ENCODE measurements around the gene PRKCE. TPM values are rescaled to one million over a fixed set of nuclear protein-coding genes. Genes with fewer than 3 reads are reported as not detected.

Gene PRKCE
- polyA plus RNA-seq, 4 donors = 7.9 to 9.2 (median 8.5) TPM

DNA sequence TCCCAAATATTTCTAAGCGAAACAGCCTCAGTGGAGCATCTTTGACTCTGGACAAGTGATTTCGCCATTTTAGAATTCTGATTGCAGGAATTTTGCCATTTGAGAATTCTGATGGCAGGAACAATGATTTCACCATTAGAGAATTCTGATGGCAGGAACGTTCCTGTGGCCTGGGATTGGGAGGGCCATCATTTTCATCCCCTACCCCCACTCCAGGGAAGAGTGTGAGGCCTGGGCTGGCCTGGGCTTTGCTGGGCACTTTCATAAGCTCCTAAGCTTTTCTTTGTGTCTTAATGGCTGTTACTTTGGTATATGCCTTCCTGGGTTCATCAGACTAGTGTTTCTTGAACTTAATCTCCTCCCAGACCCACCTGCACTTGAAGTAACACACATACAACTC lies 516.4 kb downstream of the PRKCE start:
- DNase-seq (ENCODE audit: low read depth in 4 of 4, low spot score in 2 of 4) = no peak

DNA sequence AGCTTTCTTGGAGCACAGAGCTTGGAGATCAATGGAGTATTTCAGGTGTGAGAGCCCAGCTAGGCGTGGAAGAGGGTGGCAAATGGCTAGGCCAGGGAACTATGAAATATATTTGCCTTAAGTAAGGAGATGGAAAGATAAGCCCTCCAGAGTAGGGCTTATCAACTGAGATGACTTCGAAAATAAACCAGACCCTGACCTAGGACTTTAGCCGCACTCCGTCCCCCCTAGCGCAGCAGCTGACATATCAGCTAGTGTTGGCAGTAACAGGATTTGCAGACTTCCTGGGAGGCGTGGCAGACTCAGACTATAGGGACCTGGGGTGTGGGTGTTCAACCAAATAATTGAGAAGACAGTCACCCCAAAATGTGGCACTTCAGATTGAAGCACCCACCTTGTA lies 518.0 kb downstream of the PRKCE start:
- no peak for DNase-seq (ENCODE audit: low read depth in 4 of 4, low spot score in 2 of 4)

DNA sequence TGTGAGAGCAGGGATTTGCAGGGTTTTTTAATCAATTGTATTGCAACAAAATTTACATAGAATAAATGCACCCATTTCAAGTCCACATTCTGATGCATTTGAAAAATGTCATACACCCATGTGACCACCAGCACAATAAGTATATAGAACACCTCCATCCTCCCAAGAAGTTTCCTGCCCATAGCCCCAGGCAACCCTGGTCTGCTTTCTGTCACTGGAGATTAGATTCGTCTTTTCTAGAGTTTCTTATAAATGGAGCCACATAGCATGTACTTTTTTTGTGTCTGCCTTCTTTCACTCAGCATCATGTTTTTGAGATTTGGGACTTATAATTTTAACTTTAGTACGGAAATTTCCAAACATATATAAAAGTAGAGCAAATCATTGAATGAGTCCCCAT lies 518.6 kb downstream of the PRKCE start:
- no peak for DNase-seq (ENCODE audit: low read depth in 4 of 4, low spot score in 2 of 4)

DNA sequence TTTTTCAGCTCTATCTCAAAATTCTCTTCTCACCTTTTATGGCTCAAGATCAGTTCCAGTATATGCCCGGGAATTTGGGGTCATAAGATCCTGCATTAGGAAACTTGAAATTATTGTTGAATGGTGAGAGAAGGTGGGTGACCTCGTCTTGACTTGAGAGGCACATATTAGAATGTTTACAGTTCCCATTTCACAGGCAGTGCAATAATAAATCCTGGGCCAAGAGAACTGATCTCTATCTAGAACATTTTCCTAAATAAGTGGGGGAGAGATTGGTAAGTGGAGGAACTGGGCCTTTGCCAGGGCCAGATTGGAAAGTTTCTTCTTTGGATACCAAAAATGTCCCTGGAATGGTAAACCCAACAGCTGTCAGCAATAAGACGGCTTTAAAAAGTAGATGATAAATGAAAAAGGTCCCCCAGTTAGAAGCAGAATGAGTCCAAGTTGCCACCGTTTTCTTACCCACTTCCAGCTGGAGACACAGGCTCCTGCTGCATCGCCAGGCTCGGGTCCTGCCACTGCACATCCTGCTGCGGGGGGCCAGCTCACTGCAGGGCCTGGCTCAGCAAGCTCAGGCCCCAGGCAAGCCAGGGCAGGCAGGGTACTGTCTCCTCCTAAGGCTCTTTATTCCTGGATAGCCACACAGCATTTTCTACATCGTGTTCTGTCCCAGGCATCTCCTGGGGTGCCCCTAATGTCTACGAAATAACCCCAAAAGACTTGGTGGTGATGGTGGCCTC lies 519.3 kb downstream of the PRKCE start:
- no peak for DNase-seq (ENCODE audit: low read depth in 4 of 4, low spot score in 2 of 4)

DNA sequence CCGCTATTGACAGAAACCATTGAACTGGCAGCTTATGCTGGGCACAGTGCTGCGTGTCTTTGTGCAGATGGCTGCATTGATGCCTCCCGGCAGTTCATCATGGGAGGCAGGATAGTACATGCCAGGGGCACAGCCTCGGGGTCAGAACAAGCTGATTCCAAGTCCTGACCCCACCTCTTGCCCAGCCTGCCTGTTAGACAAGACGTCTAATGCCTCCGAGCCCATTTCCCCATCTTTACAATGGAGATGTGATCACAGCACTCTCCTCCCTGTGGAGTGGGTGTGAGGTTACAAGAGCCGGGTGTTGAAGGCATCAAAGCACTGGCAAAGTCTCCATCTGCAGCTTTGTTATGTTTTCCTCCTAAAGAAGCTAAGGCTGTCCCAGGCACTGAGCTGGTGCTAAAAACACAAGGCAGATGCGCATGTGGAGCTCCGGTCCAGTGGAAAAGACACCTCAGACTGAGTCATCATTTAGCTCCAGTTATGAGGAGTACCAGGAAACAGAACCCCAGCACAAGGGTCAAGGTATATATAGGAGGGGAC lies 520.0 kb downstream of the PRKCE start:
- no peak for DNase-seq (ENCODE audit: low read depth in 4 of 4, low spot score in 2 of 4)

DNA sequence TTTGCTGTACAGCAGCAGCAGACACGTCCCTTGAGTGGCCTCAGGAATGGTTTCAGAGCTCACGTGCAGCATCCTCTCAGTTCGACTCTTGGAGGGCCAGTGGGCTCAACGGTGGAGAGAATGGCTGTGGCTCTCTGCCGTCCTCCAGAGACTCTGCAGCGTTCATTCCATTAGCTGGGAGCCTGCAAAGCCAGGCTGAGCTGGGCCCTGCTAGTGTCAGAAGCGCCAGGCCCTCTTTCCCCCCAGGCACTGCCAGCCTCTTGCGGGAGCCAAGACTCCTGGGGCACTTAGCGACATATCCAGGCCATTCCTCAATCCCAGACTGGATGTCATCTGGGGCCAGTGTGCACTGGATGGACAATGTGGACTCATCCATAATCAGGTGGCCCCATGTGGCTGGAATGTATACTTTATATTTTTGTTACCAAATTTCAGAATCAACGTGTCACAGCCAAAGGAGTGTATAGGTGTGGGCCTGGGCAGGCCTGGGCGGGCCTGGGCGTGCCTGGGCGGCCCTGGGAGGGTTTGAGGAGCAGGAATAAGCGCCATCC lies 520.6 kb downstream of the PRKCE start:
- DNase-seq (ENCODE audit: low read depth in 4 of 4, low spot score in 2 of 4) = no peak

DNA sequence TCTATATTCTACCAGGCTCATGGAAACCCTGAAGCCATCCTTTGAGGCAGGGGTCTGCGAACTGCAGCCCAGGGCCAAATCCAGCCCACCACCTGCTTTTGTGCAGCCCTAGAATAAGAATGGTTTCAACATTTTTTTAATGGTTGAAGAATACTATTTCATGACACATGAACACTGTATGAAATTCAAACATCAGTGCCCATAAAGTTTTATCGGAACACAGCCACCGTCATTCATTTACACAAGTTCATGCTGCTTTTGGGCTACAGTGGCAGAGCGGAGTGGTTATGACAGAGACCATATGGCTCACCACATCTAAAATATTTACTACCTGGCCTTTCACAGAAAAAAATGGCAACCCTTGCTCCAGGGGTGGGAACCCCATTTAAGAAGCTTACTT lies 521.6 kb downstream of the PRKCE start:
- DNase-seq (ENCODE audit: low read depth in 4 of 4, low spot score in 2 of 4) = no peak

DNA sequence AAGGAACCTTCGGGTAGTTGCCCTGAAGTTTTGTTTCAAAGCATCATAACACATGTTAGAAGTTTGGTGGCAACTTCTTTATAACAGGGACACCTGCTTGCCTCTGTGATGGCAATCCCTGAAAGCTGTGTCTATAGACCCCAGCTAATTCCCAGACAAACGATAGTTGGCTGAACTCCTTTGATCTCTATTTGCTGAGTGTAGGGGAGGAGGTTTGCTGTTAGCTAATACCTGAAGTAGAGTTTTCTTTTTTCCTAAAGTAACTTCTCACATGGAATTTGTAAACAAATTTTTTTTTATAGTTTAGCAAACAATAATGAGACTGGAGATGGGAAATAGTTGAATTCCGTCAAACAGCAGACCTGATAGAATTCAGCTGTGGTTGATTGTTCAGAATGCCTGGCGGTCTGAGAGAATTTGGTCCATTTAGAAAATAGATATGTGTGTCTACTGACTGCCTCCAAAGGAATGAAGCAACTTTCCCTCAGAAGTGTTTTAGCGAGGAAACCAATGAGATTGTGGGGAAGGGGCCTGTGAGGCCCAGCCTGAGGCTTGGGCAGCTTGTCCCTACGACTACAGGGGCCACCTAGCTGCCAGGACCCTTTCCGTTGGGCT lies 522.3 kb downstream of the PRKCE start:
- no peak for DNase-seq (ENCODE audit: low read depth in 4 of 4, low spot score in 2 of 4)

DNA sequence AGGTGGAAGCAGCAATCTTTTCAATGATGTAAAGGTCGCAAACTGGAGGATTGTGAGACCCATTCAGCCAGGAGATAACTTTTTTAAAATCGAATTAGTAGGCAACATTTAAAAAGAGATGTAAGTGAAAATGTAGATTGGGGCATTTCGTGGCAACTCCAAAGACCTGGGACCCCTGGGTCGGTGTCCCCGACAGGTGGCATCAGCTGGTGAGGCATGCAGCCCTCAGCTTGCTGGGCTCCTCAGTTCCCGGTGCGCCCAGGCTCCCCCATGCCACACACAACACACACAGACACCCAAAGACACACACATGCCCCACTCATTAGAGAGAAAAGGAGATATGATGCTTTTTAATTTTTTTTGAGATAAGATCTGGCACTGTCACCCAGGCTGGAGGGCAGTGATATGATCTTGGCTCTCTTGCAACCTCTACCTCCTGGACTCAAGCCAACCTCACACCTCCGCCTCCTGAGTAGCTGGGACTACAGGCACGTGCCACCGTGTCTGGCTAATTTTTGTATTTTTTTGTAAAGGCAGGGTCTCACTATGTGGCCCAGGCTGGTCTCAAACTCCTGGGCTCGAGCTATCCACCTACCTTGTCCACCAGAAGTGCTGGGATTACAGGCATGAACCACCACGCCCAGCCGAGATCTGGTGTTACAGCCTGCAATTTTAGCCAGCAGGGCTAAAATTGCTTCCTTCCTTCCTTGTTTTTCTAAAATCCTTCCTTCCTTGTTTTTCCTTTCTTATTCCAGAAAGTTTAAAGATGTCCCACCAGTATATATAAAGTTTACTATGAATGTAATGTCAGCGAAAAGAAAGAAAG lies 523.1 kb downstream of the PRKCE start:
- DNase-seq (ENCODE audit: low read depth in 4 of 4, low spot score in 2 of 4) = no peak

DNA sequence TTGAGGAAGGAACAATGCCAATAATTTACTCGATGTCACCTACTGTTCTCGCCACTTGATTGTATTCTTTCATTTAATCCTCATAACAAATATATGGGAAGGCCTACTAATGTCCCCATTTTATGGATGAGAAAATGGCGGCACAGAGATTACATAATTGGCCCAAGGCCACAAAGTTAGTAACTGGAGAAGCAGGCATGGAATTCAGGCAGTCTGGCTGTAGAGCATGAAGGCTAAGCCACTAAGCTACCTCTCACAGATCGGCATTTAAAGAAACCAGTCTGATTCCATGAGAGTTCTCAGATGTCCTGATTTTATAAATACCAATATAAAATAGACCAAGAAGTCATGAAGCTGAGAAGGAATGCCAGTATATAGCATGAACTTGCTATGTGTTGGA lies 523.9 kb downstream of the PRKCE start:
- no peak for DNase-seq (ENCODE audit: low read depth in 4 of 4, low spot score in 2 of 4)

DNA sequence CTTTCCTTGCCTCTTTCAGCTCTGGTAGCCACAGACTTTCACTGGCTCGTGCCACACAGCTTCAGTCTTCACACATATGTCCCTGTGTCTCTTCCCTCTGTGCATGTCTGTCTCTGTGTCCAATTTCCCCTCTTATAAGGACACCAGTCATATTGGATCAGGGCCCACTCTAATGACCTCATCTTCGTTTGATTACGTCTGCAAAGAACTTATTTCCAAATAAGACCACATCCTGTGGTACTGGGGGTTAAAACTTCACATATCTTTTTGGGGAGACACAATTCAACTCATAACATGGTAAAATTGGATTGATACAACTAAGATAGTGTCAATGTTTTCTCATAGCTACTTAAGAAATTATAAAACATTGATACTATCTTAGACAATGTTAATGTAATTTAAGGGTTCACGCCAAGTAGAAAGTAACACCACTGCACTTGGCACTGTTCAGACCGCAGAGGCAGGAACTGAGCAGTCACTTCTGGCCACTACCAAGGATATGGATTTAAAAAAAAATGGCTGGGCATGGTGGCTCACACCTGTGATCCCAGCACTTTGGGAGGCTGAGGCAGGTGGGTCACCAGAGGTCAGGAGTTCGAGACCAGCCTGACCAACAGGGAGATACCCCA lies 526.1 kb downstream of the PRKCE start:
- DNase-seq (ENCODE audit: low read depth in 4 of 4, low spot score in 2 of 4) = no peak

DNA sequence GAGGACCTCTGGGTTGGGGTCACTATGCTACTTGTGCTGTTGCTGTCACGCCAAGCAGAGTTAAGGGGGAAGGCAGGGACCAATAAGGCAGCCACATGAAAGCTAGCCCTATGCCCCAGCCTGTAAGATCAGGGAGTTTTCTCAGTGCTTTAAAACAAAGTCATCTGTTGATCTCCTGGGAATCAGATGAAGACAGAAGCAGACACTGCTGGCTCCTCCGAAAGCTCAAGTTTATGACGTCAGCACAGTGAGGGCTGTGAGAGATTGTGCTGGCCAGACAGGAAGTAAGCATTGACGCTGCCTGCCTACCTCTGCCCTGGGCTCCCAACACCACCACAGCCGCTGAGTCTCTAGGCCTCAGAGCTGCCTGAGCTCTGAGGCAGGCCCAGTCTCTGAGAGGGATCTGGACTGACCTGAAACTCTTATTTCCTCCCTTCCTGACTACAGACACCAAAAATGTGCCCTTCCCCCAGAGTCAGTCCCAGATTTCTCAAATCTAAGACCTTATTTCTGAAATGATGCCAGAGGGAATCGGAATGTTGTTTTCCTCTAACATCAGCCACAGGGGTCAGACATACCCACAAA lies 527.7 kb downstream of the PRKCE start:
- DNase-seq (ENCODE audit: low read depth in 4 of 4, low spot score in 2 of 4) = peak in 2 of 4 donors; percentile 19 to 27

DNA sequence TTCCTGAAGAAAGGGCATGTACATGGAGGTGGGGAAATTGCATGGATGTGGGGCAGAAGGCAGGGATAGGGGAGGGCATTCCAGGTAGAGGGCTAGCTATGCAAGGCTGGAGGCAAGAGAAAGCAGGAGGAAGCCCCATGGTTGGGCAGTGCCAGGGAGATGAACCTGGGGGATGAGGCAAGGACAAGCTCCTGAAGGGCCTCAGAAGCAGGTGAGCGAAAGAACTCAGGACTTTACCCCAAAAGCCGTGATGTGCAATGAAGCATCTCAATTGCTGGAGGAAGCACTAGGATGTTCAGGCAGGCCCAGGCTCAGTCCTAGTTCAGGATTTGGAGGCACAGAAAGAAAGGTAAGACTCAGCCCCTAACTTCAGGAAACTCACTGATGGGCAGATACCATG lies 528.7 kb downstream of the PRKCE start:
- DNase-seq (ENCODE audit: low read depth in 4 of 4, low spot score in 2 of 4) = no peak

DNA sequence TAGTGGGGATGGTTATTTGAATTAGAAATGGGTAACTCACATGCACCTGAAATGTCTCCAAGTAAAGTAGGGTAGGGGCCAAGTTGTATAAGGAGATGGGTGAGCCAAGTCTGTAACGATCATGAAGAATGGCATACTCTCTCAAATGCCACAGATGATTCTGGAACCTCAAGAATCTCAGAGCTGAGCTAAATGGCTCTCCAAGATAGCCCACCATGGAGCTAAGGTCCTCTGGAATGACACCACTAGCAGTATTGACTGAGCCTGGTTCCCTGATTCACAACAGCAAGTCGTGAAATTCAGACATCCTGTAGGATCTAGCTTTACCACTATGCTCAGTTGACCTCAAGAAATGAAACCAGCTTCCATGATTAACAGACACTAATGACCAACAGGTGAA lies 529.8 kb downstream of the PRKCE start:
- no peak for DNase-seq (ENCODE audit: low read depth in 4 of 4, low spot score in 2 of 4)

DNA sequence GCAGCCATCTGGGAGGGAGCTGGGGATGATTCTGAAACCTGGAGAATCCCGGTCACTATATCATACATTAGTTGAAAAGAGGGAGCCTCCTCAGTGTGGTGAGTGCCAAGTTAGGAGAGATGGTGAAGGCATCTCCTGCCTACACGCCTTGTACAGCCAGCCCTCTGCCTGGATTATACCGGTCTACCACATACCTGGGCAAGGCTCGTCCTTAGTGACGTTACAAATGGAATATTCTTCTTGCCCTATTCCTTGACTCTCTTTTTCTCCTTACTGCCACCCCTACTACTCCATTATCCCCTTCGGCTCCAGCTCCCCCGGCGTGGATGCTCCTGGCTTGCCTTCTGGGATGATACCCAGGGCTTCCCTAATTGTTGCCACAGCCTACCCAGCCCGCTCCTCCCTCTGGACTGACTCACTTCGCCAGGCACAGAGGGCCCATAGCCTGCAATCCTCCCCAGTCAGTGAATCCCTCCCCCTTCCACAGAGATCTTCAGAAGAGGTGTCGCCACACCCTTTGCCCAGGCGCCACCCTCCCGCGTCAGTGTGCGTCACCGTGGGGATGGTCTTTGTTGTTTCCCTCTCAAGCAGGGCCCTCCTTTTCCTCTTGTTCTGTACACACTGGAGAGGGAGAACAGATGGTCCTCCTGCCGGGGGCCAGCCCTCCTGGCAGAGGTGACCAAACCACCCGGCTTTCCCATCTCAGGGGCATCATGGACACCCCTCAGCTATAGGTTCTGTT lies 530.5 kb downstream of the PRKCE start:
- no peak for DNase-seq (ENCODE audit: low read depth in 4 of 4, low spot score in 2 of 4)

DNA sequence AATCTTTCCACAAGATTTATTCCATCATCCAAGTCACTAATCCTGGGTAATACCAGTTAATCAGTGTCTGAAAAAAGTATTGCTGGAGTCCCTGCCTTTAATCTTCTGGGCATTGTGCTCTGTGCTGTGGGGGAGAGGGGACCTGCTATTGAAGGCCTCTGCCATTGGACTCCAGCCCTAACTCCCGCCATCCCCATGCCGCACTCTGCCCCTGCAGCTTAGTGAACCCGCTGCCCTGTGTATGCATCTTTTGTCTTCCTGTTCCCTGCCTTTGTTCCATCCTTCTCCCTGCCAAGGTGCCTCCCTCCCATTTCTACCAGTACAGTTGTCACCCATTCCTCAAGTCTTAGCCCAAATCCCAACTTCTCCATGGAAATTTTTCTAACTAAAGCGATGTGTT lies 532.0 kb downstream of the PRKCE start:
- no peak for DNase-seq (ENCODE audit: low read depth in 4 of 4, low spot score in 2 of 4)

DNA sequence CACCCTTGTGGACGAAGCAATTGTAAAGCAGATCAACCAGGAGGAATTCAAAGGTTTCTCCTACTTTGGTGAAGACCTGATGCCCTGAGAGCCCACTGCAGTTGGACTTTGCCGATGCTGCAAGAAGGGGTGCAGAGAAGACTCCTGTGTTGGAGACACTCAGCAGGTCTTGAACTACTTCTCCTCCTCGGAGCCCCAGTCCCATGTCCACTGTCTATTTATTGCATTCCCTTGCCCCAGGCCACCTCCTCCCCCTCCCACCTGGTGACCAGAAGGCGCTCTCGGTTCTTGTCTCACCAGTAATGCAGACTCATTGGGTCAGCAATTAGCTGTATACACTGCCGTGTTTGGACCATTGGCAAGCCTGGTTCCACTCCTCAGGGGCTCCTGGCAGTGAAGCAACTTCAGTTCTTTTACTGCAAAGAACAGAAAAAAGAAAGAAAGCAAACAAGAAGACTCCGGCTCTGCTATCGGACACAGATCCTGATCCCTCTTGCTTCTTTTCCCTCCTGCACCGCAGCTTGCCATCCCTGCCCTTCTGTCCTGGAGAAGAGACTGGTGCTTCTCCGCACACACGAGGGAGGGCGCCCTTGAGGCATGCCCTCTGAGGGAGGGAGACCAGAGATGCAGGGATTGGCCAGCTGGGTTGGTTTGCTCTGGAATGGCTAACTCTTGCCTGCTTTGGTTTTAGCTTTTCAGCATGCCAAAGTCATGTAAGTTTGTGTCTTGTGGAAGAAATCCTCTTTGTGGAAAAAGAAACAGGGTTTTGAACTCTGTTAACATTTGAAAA lies 533.5 kb downstream of the PRKCE start:
- no peak for DNase-seq (ENCODE audit: low read depth in 4 of 4, low spot score in 2 of 4)

DNA sequence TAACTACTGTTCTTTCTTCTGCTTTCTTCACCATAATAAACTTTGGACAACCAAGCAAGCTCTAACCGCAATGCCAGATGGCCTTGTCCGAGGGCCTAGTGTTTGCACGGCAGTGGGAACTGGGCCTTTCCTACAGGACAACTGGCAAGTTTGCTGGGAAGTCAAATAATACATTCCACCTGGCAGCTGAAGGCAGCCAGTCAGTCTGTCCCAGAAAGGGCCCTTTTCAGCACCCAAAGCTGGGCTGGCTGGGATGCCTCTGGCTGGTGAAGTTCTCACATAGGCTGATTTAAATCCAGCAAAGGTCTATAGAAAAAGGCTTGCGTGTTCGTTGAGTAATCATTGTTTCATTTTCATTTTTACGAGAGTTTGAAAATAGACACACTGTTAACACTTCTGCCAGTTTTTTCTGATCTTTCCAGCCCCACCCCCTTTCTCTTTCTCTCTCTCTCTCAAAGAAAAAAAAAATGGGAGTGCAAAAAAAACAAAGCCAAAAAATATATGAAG lies 535.7 kb downstream of the PRKCE start:
- no peak for DNase-seq (ENCODE audit: low read depth in 4 of 4, low spot score in 2 of 4)

Measured in left renal cortex interstitium (tissue), 4 donors.